HG03442 (cell line): ENCODE measurements around the gene PSEN1.
"Not testable (repeated sequence)": the region's sequence is repeated elsewhere in the genome, so short reads cannot be mapped to it uniquely, and the experiment has no call there.

Experiments
- ATAC-seq: cut with Tn5 transposase; IDR thresholded peaks from one replicate; pipeline ENCODE4 v1.9.1; 2021; ENCODE audit warnings: mild to moderate bottlenecking, moderate library complexity; ENCODE audit not compliant: unreplicated experiment

The PSEN1 gene

GRCh38 chr14:73162251-73162650, 25.9 kb downstream of the PSEN1 start:
- no peak for ATAC-seq

- ATAC-seq: no peak
These were observed 30.1 kb downstream of the PSEN1 start for GRCh38 chr14:73166399-73166798.

- no peak for ATAC-seq
These were observed 31.4 kb downstream of the PSEN1 start for GRCh38 chr14:73167727-73168126.

- no peak for ATAC-seq
These were observed 32.0 kb downstream of the PSEN1 start for GRCh38 chr14:73168274-73168673.

GRCh38 chr14:73168691-73169090, 32.4 kb downstream of the PSEN1 start:
- ATAC-seq: no peak

- not testable (repeated sequence) for ATAC-seq
These were observed 33.5 kb downstream of the PSEN1 start for GRCh38 chr14:73169855-73170254.

- no peak for ATAC-seq
These were observed 34.4 kb downstream of the PSEN1 start for GRCh38 chr14:73170686-73171085.

GRCh38 chr14:73172500-73172899, 36.2 kb downstream of the PSEN1 start:
- ATAC-seq: no peak

GRCh38 chr14:73173092-73173735, 36.9 kb downstream of the PSEN1 start:
- ATAC-seq: no peak

GRCh38 chr14:73176685-73177084, 40.4 kb downstream of the PSEN1 start:
- no peak for ATAC-seq

GRCh38 chr14:73180385-73180805, 44.1 kb downstream of the PSEN1 start:
- no peak for ATAC-seq

GRCh38 chr14:73180969-73181368, 44.7 kb downstream of the PSEN1 start:
- not testable (repeated sequence) for ATAC-seq

GRCh38 chr14:73188501-73188911, 52.2 kb downstream of the PSEN1 start:
- no peak for ATAC-seq

- no peak for ATAC-seq
These were observed 53.3 kb downstream of the PSEN1 start for GRCh38 chr14:73189651-73190050.

GRCh38 chr14:73191441-73191840, 55.1 kb downstream of the PSEN1 start:
- ATAC-seq: no peak

GRCh38 chr14:73194306-73194705, 58.0 kb downstream of the PSEN1 start:
- not testable (repeated sequence) for ATAC-seq

GRCh38 chr14:73198253-73198652, 61.9 kb downstream of the PSEN1 start:
- ATAC-seq: no peak

- no peak for ATAC-seq
These were observed 67.2 kb downstream of the PSEN1 start for GRCh38 chr14:73203527-73203926.

GRCh38 chr14:73207615-73208014, 71.3 kb downstream of the PSEN1 start:
- ATAC-seq: no peak

- no peak for ATAC-seq
These were observed 72.1 kb downstream of the PSEN1 start for GRCh38 chr14:73208390-73208789.

- no peak for ATAC-seq
These were observed 72.5 kb downstream of the PSEN1 start for GRCh38 chr14:73208846-73209245.

GRCh38 chr14:73209953-73210352, 73.6 kb downstream of the PSEN1 start:
- no peak for ATAC-seq
